GM12878 (cell line): Measurements from ENCODE around the gene ANXA2R. TPM values are rescaled to one million over a fixed set of nuclear protein-coding genes. Genes with fewer than 3 reads are reported as not detected.

Experiments used
- ATAC-seq: fragments of 200-7000 bp; cut with Tn5 transposase; 3 replicates; pipeline ENCODE4 v1.9.1; 2020; ENCODE audit warnings: mild to moderate bottlenecking, moderate library complexity
- BruUV-seq: library from RNA; stranded (reverse); fragments of 400-500 nt; replicated peaks from 2 replicates; lab custom pipeline; 2021; lab: Mats Ljungman, UMichigan
- CTCF ChIA-PET: fragments of 300-600 bp; sonication (Branson Sonifier 250); formaldehyde crosslinking; extraction: SDS; loops from one replicate; lab custom pipeline; 2021; ENCODE audit warnings: inconsistent platforms; lab: Yijun Ruan, JAX
- POLR2A ChIA-PET: fragments of 350-600 bp; formaldehyde crosslinking; extraction: SDS; loops from one replicate; lab custom pipeline; 2021; ENCODE audit warnings: inconsistent platforms; lab: Charles Lee
- RAD21 ChIA-PET: fragments of 300-600 bp; sonication (Branson Sonifier 250); formaldehyde crosslinking; loops from one replicate; lab custom pipeline; 2023; ENCODE audit warnings: antibody characterized with exemption; ENCODE audit not compliant: unreplicated experiment; lab: Charles Lee
- SMC1A ChIA-PET: fragments of 300-600 bp; sonication (Branson Sonifier 250); formaldehyde crosslinking; loops from one replicate; lab custom pipeline; 2023; ENCODE audit not compliant: unreplicated experiment, uncharacterized antibody; lab: Charles Lee
- DNase-seq: peaks from one replicate; pipeline ENCODE4 v3.0.0-alpha.2; 2011; ENCODE audit warnings: low read depth, low spot score
- FAIRE-seq: peaks from 3 replicates; lab custom pipeline; 2011; peaks lifted over from hg19 to GRCh38; lab: Jason Lieb, UNC
- H2AFZ ChIP-seq: 2 replicates; pipeline ENCODE4 v1.6.0; 2011; ENCODE audit warnings: low read depth, low read length, control low read depth; ENCODE audit not compliant: control insufficient read depth
- H3K27ac ChIP-seq: 2 replicates; pipeline ENCODE4 v1.5.1; 2011; ENCODE audit warnings: control low read depth; ENCODE audit not compliant: control insufficient read depth, insufficient read depth
- H3K27me3 ChIP-seq, 2 experiments: replicated peaks in 1 of 2; 2 replicates each; pipeline versions ENCODE4 v1.6.0 to v1.6.1; 2011; ENCODE audit warnings: low read length in 1 of 2; ENCODE audit not compliant: control insufficient read depth in 2 of 2, insufficient read depth in 2 of 2
- H3K36me3 ChIP-seq, 2 experiments: 2 replicates each; pipeline ENCODE4 v1.5.1; 2011; ENCODE audit warnings: low read length in 1 of 2; ENCODE audit not compliant: control insufficient read depth in 2 of 2, insufficient read depth in 2 of 2
- H3K4me1 ChIP-seq: 2 replicates; pipeline ENCODE4 v1.6.1; 2011; ENCODE audit warnings: mild to moderate bottlenecking, low read length, moderate library complexity, mixed read lengths; ENCODE audit not compliant: control insufficient read depth, insufficient read depth
- H3K4me2 ChIP-seq: 2 replicates; pipeline ENCODE4 v1.6.0; 2011; ENCODE audit warnings: control low read depth; ENCODE audit not compliant: control insufficient read depth, insufficient read depth
- H3K4me3 ChIP-seq: fragments of 200-600 bp; sonication (generic); 2 replicates; pipeline ENCODE4 v1.5.1; 2016
- H3K79me2 ChIP-seq: 2 replicates; pipeline ENCODE4 v1.6.0; 2011; ENCODE audit warnings: low read length; ENCODE audit not compliant: control insufficient read depth, insufficient read depth
- H3K9ac ChIP-seq: 2 replicates; pipeline ENCODE4 v1.8.0; 2011; ENCODE audit warnings: low read length, control low read depth, mixed read lengths; ENCODE audit not compliant: control insufficient read depth, insufficient read depth
- H3K9me3 ChIP-seq: replicated peaks from 3 replicates; pipeline ENCODE4 v1.5.1; 2011; ENCODE audit warnings: mild to moderate bottlenecking, low read length; ENCODE audit not compliant: control insufficient read depth, insufficient read depth
- H4K20me1 ChIP-seq: 2 replicates; pipeline ENCODE4 v1.6.0; 2011; ENCODE audit not compliant: control insufficient read depth, insufficient read depth
- BACH1 ChIP-seq: fragments of 450-650 bp; IDR thresholded peaks from 2 replicates; pipeline ENCODE4 v1.6.1; 2017; ENCODE audit warnings: mild to moderate bottlenecking, borderline replicate concordance
- FOS ChIP-seq: IDR thresholded peaks from 3 replicates; pipeline ENCODE4 v1.6.1; 2011; ENCODE audit warnings: borderline replicate concordance; ENCODE audit not compliant: insufficient read length; ENCODE audit errors: extremely low read depth
- GATAD2B ChIP-seq: fragments of 450-650 bp; conservative IDR thresholded peaks from 2 replicates; pipeline ENCODE4 v1.6.1; 2017; ENCODE audit warnings: low read depth, mild to moderate bottlenecking, moderate library complexity
- IRF4 ChIP-seq: IDR thresholded peaks from 2 replicates; pipeline ENCODE4 v1.6.1; 2011; ENCODE audit warnings: low read depth, low read length
- MYC ChIP-seq: IDR thresholded peaks from 2 replicates; pipeline ENCODE4 v1.6.1; 2011; ENCODE audit warnings: mild to moderate bottlenecking, low read length, moderate library complexity, inconsistent platforms; ENCODE audit not compliant: insufficient read depth, insufficient replicate concordance, insufficient read length, severe bottlenecking
- NBN ChIP-seq: fragments of 450-650 bp; IDR thresholded peaks from 2 replicates; pipeline ENCODE4 v1.6.1; 2016
- NFYA ChIP-seq: IDR thresholded peaks from 2 replicates; pipeline ENCODE4 v1.6.1; 2011; ENCODE audit warnings: low read depth, mild to moderate bottlenecking, low read length, improper control_type of control experiment, borderline replicate concordance
- NR2C2 ChIP-seq: IDR thresholded peaks from 2 replicates; pipeline ENCODE4 v1.6.1; 2011; ENCODE audit warnings: borderline replicate concordance, low read depth; ENCODE audit not compliant: control insufficient read depth, insufficient read length
- RB1 ChIP-seq: fragments of 450-650 bp; formaldehyde crosslinking; IDR thresholded peaks from 2 replicates; pipeline ENCODE4 v1.6.1; 2017; ENCODE audit warnings: mild to moderate bottlenecking, borderline replicate concordance
- SIN3A ChIP-seq: IDR thresholded peaks from 2 replicates; pipeline ENCODE4 v1.6.1; 2012; ENCODE audit warnings: low read depth, low read length, improper control_type of control experiment
- in situ Hi-C: fragments of 300-500 bp; cut with MboI; formaldehyde crosslinking; loops from 9 replicates; pipeline ENCODE4 v1.14.3; 2018; ENCODE audit warnings: mixed read lengths
- intact Hi-C: fragments of 100-400 bp; cut with micrococcal nuclease; formaldehyde crosslinking; loops from one replicate; pipeline ENCODE4 v1.14.2; 2022; ENCODE audit not compliant: unreplicated experiment
- polyA plus RNA-seq, 11 experiments: library from polyadenylated mRNA; depleted of rRNA in 4 of 11; unstranded in 6 of 11; stranded (reverse) in 5 of 11; fragments of >200 nt; fragmentation: Nextera tagmentation in 4 of 11; fragmentation: Illumina TruSeq in 1 of 11; extraction: Ambion mirVana in 4 of 11; extraction: Trizol in 1 of 11; gene quantifications; 1 replicate in 1 of 11; 2 replicates in 10 of 11; pipeline versions ENCODE4 v1.2.1 to v1.2.3, GENCODE V29; 2011 to 2016; ENCODE audit warnings: inconsistent platforms in 2 of 11, missing spikeins in 2 of 11, low read depth in 1 of 11
- total RNA-seq, 4 experiments: library from RNA; depleted of rRNA in 3 of 4; stranded (reverse); fragments of >200 nt in 3 of 4; fragmentation: Illumina TruSeq in 1 of 4; extraction: Trizol in 1 of 4; gene quantifications; 2 replicates each; pipeline versions ENCODE4 v1.2.1 to v1.2.3, GENCODE V29; 2013 to 2021
- TF ChIP-seq, protein P1 (sequence below): fragments of 450-650 bp; formaldehyde crosslinking; IDR thresholded peaks from 2 replicates; pipeline ENCODE4 v1.4.0; 2022; ENCODE audit warnings: mild to moderate bottlenecking, moderate library complexity

Gene ANXA2R
- total and polyA plus RNA-seq, 10 of the 15 experiments (the other 5 are each of a cell fraction or from before 2014, with no cell fraction given), result 2.3 to 7.8 (median 4.4) TPM

DNA sequence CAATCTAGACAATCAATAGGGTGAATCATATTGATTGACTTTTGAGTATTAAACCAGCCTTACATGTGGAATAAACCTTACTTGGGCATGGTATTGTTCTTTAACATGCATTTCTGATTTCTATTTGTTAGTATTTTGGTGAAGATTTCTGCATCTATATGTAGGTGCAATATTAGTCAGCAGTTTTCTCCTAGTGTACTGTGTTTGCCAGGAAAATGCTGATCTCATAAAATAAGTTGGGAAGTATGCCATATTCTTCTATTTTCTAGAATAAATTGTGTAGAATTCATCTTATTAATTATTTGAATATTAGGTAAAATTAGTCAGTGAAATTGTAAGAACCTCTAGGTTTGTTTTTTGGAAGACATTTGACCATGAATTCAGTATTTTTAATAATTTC, 38.4 kb downstream of the ANXA2R start:
- TF ChIP-seq NR2C2 (no peak), NFYA (no peak), FOS (no peak), NBN (no peak), MYC (no peak), GATAD2B (no peak), RB1 (no peak), IRF4 (no peak), BACH1 (no peak), SIN3A (no peak)
- TF ChIP-seq, protein P1, sequence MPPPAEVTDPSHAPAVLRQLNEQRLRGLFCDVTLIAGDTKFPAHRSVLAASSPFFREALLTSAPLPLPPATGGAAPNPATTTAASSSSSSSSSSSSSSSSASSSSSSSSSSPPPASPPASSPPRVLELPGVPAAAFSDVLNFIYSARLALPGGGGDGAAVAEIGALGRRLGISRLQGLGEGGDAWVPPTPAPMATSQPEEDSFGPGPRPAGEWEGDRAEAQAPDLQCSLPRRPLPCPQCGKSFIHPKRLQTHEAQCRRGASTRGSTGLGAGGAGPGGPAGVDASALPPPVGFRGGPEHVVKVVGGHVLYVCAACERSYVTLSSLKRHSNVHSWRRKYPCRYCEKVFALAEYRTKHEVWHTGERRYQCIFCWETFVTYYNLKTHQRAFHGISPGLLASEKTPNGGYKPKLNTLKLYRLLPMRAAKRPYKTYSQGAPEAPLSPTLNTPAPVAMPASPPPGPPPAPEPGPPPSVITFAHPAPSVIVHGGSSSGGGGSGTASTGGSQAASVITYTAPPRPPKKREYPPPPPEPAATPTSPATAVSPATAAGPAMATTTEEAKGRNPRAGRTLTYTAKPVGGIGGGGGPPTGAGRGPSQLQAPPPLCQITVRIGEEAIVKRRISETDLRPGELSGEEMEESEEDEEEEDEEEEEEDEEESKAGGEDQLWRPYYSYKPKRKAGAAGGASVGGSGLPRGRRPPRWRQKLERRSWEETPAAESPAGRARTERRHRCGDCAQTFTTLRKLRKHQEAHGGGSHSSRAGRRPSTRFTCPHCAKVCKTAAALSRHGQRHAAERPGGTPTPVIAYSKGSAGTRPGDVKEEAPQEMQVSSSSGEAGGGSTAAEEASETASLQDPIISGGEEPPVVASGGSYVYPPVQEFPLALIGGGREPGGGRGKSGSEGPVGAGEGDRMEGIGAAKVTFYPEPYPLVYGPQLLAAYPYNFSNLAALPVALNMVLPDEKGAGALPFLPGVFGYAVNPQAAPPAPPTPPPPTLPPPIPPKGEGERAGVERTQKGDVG (CRISPR knock-in tag), result no peak
- TF ChIP-seq, all 136 proteins: peak for 0
- in situ Hi-C loops (no loop called here), intact Hi-C loops (no loop called here)
- FAIRE-seq (no peak), ATAC-seq (no peak), DNase-seq (no peak)
- no peaks in the 10 kb centered on the region for H3K9me3 ChIP-seq
- no peak overlapping the region for H3K4me3 ChIP-seq
- H3K36me3 ChIP-seq, result no peaks in the 10 kb centered on the region
- ChIA-PET CTCF (interaction anchor here (1.0 kb wide), 1 partner anchor 38 kb away, joined by 3 read pairs; no protein-coding TSS in a partner anchor), SMC1A (no interaction called here), POLR2A (no interaction called here), RAD21 (no interaction called here)
- H3K27ac ChIP-seq, result no peak overlapping the region
- no peak overlapping the region for H3K9ac ChIP-seq
- no peaks in the 10 kb centered on the region for H3K4me1 ChIP-seq
- H3K79me2 ChIP-seq, result no peaks in the 10 kb centered on the region
- H3K27me3 ChIP-seq, result no peaks in the 10 kb centered on the region
- BruUV-seq, result no TSS peak
- H4K20me1 ChIP-seq, result no peaks in the 10 kb centered on the region
- no peak overlapping the region for H3K4me2 ChIP-seq
- no peak overlapping the region for H2AFZ ChIP-seq
